H1 (cell line): ENCODE data around the gene MBP. TPM values are rescaled to one million over a fixed set of nuclear protein-coding genes. Genes with fewer than 3 reads are reported as not detected.

Source experiments
- BRCA1 ChIP-seq: IDR thresholded peaks from 2 replicates; pipeline ENCODE4 v1.6.1; 2012; ENCODE audit warnings: low read depth, low read length, improper control_type of control experiment
- CBX5 ChIP-seq: fragments of 300-800, 300-1000 bp; sonication (generic); IDR thresholded peaks from 2 replicates; pipeline ENCODE4 v1.7.1; 2016; ENCODE audit warnings: antibody characterized with exemption, low read length, low read depth
- CHD7 ChIP-seq: fragments of 300-600 bp; sonication (generic); IDR thresholded peaks from 2 replicates; pipeline ENCODE4 v1.7.1; 2012; ENCODE audit warnings: low read length, moderate library complexity, mild to moderate bottlenecking, inconsistent platforms; ENCODE audit not compliant: insufficient replicate concordance
- EP300 ChIP-seq, 2 experiments: IDR thresholded peaks; 1 replicate in 1 of 2; 2 replicates in 1 of 2; pipeline ENCODE4 v1.6.1; 2011 to 2012; ENCODE audit warnings: low read depth in 2 of 2, low read length in 2 of 2, mild to moderate bottlenecking in 2 of 2, borderline replicate concordance in 1 of 2, inconsistent platforms in 1 of 2, moderate library complexity in 1 of 2
- HDAC2 ChIP-seq, 2 experiments: fragments of 300-600 bp in 1 of 2; sonication (generic) in 1 of 2; IDR thresholded peaks; 2 replicates each; pipeline ENCODE4 v1.6.1; 2011 to 2012; ENCODE audit warnings: low read depth in 2 of 2, low read length in 2 of 2, mild to moderate bottlenecking in 2 of 2, moderate library complexity in 2 of 2, borderline replicate concordance in 1 of 2, inconsistent platforms in 1 of 2
- HDAC6 ChIP-seq: IDR thresholded peaks from one replicate; pipeline ENCODE4 v1.7.1; 2012; ENCODE audit warnings: low read depth, mild to moderate bottlenecking, inconsistent platforms, low read length, moderate library complexity
- MAFK ChIP-seq: IDR thresholded peaks from 2 replicates; pipeline ENCODE4 v1.6.1; 2012; ENCODE audit warnings: low read depth, mild to moderate bottlenecking, improper control_type of control experiment, low read length
- POU5F1 ChIP-seq: IDR thresholded peaks from 2 replicates; pipeline ENCODE4 v1.6.1; 2011; ENCODE audit warnings: low read depth, mild to moderate bottlenecking, low read length, moderate library complexity
- RAD21 ChIP-seq, 2 experiments: IDR thresholded peaks in 1 of 2; conservative IDR thresholded peaks in 1 of 2; 2 replicates each; pipeline ENCODE4 v1.6.1; 2011; ENCODE audit warnings: low read depth in 2 of 2, low read length in 2 of 2, improper control_type of control experiment in 1 of 2, inconsistent platforms in 1 of 2, mild to moderate bottlenecking in 1 of 2, moderate library complexity in 1 of 2
- SUZ12 ChIP-seq: fragments of 200-600 bp; sonication (generic); IDR thresholded peaks from 2 replicates; pipeline ENCODE4 v1.6.1; 2012; ENCODE audit warnings: mild to moderate bottlenecking, inconsistent platforms, low read length, moderate library complexity, mixed read lengths
- YY1 ChIP-seq: IDR thresholded peaks from 2 replicates; pipeline ENCODE4 v1.6.1; 2011; ENCODE audit warnings: low read depth, mild to moderate bottlenecking, low read length
- polyA plus RNA-seq, 7 experiments: library from polyadenylated mRNA; depleted of rRNA in 3 of 7; stranded (reverse) in 5 of 7; unstranded in 2 of 7; fragments of >200 nt in 5 of 7; fragments of 200-250 nt in 2 of 7; gene quantifications; 1 replicate in 5 of 7; 2 replicates in 1 of 7; 4 replicates in 1 of 7; pipeline versions ENCODE4 v1.2.1 to v1.2.3, GENCODE V29; 2011 to 2013; ENCODE audit warnings: missing spikeins in 2 of 7, mixed read lengths in 2 of 7
- total RNA-seq: library from RNA; stranded (reverse); fragmentation: NEBNext Ultra II Directional; extraction: Animal tissue kit (Norgen Biotek cat#: 25700); gene quantifications from 2 replicates; pipeline ENCODE4 v1.2.1, GENCODE V29; 2021

Gene MBP
- total and polyA plus RNA-seq, 2 of the 8 experiments (the other 6 are each of a cell fraction or from before 2014, with no cell fraction given) = 7.7 to 19.2 TPM

GRCh38 chr18:77058290-77058835 is 74.2 kb downstream of the MBP start (continued):
- TF ChIP-seq CHD7 = no peak
- no peak for TF ChIP-seq RAD21 (IDR thresholded peaks at IDR 0.05 in 1 of 2, conservative IDR thresholded peaks at IDR 0.05 in 1 of 2; ENCODE audit: low read depth in 2 of 2, low read length in 2 of 2)
- no peak for TF ChIP-seq HDAC2 (IDR thresholded peaks at IDR 0.05; ENCODE audit: borderline replicate concordance in 1 of 2, low read depth in 2 of 2, low read length in 2 of 2)
- TF ChIP-seq MAFK = no peak
- no peak for TF ChIP-seq POU5F1
- no peak for TF ChIP-seq YY1
- no peak for TF ChIP-seq EP300 (IDR thresholded peaks at IDR 0.05; ENCODE audit: borderline replicate concordance in 1 of 2, low read depth in 2 of 2, low read length in 2 of 2)
- no peak for TF ChIP-seq BRCA1
- no peak for TF ChIP-seq SUZ12
- TF ChIP-seq HDAC6 = no peak
- TF ChIP-seq CBX5 = no peak
